Stimulated activated naive CD8-positive, alpha-beta T cell treated with anti-CD3 and anti-CD28 coated beads, Interleukin-15, Interleukin-2, amounts not matched to agents 100 U/mL and 50 U/mL, for 24 hours (primary cell): Measurements from ENCODE around the gene GBF1.
A peak's percentile ranks its signal among the peaks of the same experiment; 100 is the strongest.

Experiments
- ATAC-seq: fragments of 150-1000 bp; cut with Tn5 transposase; one replicate; pipeline ENCODE4 v1.10.0; 2021
- DNase-seq: peaks from one replicate; pipeline ENCODE4 v3.0.0; 2021

GBF1 gene

GRCh38 chr10:102422545-102423129 is 177.3 kb downstream of the GBF1 start:
- ATAC-seq, result peak; percentile 7

GRCh38 chr10:102423372-102423968 is 178.1 kb downstream of the GBF1 start:
- ATAC-seq (no peak), DNase-seq (no peak)

More at GRCh38 chr10:102422545-102423129, 177.3 kb downstream of the GBF1 start:
- DNase-seq, result peak; percentile 75

DNA sequence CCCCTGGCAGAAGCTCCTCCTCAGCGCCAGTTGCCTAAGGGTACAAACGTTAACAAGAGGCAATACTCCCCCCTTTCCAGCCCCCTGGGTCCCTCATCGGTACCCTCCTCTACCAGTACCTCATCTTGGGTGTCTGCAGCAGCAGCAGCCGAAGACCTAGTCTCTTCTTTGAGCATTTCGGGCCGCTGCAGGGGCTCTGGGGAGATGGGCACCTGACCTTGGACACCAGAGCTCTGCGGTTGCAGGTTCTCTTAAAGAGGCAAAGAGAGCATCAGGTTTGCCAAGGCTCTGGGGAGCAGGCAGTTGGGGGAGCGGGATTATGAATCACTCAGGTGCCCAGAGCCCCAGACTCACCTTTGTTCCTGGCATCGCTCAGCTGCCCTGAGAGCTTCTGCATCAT is 178.8 kb downstream of the GBF1 start:
- DNase-seq, result no peak
- ATAC-seq, result no peak

DNA sequence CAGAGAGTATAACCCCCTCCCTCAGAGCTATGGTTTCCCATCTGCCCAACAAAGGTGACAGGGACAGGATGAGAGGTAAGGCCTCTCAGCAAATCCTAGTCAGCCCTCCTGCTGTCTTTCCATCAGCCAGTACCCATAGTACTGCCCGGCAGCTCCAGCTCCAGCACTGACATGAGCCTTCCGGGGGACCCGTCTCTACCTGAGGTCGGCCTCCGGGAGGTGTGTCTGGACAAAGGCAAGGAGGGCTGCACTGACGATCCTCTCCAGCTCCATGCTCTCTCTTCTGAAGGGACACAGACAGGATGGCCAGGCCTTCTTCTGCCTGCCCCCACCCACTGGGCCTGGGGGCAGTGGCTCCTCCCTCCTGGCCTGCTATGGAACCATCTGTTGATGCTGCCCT is 179.6 kb downstream of the GBF1 start:
- ATAC-seq (no peak), DNase-seq (no peak)

DNA sequence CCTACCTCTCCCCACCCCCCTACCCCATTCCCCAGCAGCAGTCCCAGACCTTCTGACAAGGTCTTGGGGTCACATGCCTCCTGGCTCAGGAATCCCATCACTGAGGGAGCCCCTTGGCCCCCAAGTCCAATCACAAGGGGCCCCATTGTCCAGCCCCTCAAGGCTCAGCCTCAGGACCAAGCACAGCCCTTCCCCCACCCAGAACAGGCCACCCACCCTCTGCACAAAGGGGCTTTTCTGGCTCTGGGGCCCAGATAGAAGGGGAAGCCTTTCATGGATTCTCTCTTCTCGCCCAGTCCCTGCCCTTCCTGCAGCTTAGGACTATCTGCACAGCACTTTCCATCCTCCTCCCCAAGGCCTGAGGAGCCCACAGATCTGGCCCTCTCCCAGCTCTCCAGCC is 180.1 kb downstream of the GBF1 start:
- ATAC-seq (no peak), DNase-seq (no peak)

GRCh38 chr10:102426803-102427287 is 181.5 kb downstream of the GBF1 start:
- no peak for DNase-seq
- ATAC-seq, result no peak

DNA sequence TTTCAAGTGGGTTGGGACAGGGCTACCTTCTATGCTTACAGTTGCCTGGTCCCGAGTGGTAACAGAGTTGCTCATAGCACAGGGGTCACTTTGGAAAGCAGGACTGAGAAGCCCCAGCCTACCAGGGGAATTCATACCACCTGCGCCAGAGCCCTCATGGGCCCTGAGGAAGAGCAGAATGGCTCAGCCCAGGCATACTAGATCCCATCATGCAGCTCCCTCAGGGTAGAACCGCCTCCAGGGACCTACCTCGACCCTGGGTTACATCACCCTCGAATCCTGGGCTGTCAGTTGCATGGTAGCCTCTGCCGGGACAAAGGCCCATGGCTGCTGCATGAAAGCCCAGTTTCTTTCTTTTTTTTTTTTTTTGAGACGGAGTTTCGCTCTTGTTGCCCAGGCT is 184.1 kb downstream of the GBF1 start:
- no peak for ATAC-seq
- no peak for DNase-seq

GRCh38 chr10:102431452-102432124 is 186.3 kb downstream of the GBF1 start:
- no peak for DNase-seq
- ATAC-seq, result no peak
